Thyroid gland (tissue), 4 donors: ENCODE data around the gene NDUFA6.
"Not testable (repeated sequence)": the region's sequence is repeated elsewhere in the genome, so short reads cannot be mapped to it uniquely, and the experiment has no call there.

Experiments used
- POLR2A ChIP-seq, 2 donors: fragments of 450-650 bp; IDR thresholded peaks; one replicate each; pipeline ENCODE4 v1.6.1; 2017; ENCODE audit warnings: antibody characterized with exemption in 2 of 2, mild to moderate bottlenecking in 2 of 2, moderate library complexity in 1 of 2
- TF ChIP-seq, protein P1 (sequence below), 6 experiments: fragments of 200-600 bp in 3 of 6; fragments of 450-650 bp in 3 of 6; sonication (generic) in 3 of 6; IDR thresholded peaks; one replicate each; pipeline ENCODE4 v1.5.1; 2016 to 2019; ENCODE audit warnings: antibody characterized with exemption in 6 of 6, mild to moderate bottlenecking in 2 of 6, inconsistent platforms in 1 of 6, moderate library complexity in 1 of 6

DNA sequence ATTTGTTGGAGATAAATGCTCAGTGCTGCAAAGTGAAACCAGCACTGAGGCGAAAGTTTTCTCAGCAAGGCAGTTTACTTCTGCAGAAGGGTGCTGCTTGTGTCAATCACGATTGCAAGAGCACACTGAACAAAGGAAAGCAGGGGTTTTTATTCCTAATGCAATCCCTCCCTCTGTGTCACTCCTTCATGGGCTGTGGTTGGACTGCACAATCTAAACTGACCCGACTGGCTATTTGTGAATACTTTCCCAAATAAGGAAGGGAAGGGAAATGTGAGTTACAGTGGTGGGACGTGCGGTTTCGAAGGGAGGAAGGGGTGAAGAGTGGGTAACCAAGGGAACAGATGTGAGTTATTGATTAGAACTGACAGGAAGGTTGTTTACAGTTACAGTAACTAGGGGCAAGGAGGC lies 24.9 kb upstream of the NDUFA6 start:
- TF ChIP-seq, protein P1, sequence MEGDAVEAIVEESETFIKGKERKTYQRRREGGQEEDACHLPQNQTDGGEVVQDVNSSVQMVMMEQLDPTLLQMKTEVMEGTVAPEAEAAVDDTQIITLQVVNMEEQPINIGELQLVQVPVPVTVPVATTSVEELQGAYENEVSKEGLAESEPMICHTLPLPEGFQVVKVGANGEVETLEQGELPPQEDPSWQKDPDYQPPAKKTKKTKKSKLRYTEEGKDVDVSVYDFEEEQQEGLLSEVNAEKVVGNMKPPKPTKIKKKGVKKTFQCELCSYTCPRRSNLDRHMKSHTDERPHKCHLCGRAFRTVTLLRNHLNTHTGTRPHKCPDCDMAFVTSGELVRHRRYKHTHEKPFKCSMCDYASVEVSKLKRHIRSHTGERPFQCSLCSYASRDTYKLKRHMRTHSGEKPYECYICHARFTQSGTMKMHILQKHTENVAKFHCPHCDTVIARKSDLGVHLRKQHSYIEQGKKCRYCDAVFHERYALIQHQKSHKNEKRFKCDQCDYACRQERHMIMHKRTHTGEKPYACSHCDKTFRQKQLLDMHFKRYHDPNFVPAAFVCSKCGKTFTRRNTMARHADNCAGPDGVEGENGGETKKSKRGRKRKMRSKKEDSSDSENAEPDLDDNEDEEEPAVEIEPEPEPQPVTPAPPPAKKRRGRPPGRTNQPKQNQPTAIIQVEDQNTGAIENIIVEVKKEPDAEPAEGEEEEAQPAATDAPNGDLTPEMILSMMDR (IDR thresholded peaks at IDR 0.05) = not testable (repeated sequence)
- not testable (repeated sequence) for TF ChIP-seq POLR2A (IDR thresholded peaks at IDR 0.05)
